ENCODE results near the gene TUBGCP6. TPM values are rescaled to one million over a fixed set of nuclear protein-coding genes. Genes with fewer than 3 reads are reported as not detected.

Gene TUBGCP6
- total and polyA plus RNA-seq, 2 donors (not counting 3 experiments of a cell fraction or from before 2014, with no cell fraction given) = 33.1 to 45.3 TPM

DNA sequence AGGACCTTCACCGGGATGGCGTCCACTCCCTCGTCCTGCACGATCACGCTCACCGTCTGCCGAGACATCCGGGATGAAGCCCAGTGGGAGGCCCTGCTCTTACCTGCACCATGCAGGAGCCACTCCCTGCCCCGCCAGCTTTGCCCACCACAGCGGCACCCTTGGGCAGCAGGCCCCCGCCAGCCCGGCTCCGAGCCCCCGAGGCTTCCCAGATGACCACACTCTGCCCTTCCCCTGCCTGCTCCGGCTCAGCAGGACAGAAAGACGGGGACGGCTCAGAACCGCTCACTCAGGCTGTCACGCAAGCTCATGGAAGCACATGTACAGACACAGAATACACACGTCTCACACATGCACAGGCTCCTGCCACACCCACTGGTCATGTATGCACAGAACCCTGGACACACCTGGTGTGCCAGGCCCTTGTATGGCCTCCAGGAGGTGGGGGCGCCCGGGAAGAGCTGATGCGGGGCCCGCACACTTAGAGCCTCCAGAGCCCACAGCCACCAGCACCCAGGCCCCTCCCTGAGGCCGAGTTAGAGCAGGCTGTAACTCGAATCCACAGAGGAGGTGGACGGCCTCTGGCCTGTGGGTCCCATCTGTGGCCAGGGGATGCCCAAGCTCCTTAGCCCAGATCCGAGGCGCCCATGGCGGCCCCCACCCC is 34.3 kb upstream of the TUBGCP6 start:
- no peak overlapping the region for H3K27ac ChIP-seq (ENCODE audit: insufficient read depth, low read depth, low read length)
- H3K4me2 ChIP-seq (ENCODE audit: insufficient read depth, low read length) = no peak overlapping the region
- H3K9me1 ChIP-seq (replicated peaks; ENCODE audit: control insufficient read depth, extremely low read depth, insufficient read depth, low read length) = no peaks in the 10 kb centered on the region
- dilution Hi-C loops (cut with MboI; ENCODE audit: extremely low pct_ligation_motif_present, low sequenced_read_pairs) = no loop called here
- no peak overlapping the region for H3K4me3 ChIP-seq (replicated peaks in 1 of 3; ENCODE audit: insufficient read depth in 1 of 3, low read depth in 1 of 3, low read length in 3 of 3)
- FAIRE-seq = no peak
- H3K79me2 ChIP-seq (ENCODE audit: control insufficient read depth, insufficient read depth, low read length) = no peaks in the 10 kb centered on the region
- intact Hi-C loops (cut with micrococcal nuclease) = no loop called here
- POLR2A ChIA-PET = no interaction called here
- no peaks in the 10 kb centered on the region for H3K27me3 ChIP-seq (ENCODE audit: control insufficient read depth in 2 of 2, insufficient read depth in 2 of 2, low read length in 2 of 2)
- no peak for TF ChIP-seq POLR2A (IDR thresholded peaks at IDR 0.05; ENCODE audit: low read depth, low read length)
- TF ChIP-seq CTCF (IDR thresholded peaks at IDR 0.05; ENCODE audit: extremely low read depth in 1 of 2, insufficient read depth in 1 of 2, low read depth in 1 of 2, low read length in 2 of 2) = no peak
- TF ChIP-seq, protein P1, sequence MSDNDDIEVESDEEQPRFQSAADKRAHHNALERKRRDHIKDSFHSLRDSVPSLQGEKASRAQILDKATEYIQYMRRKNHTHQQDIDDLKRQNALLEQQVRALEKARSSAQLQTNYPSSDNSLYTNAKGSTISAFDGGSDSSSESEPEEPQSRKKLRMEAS (IDR thresholded peaks at IDR 0.05; ENCODE audit: insufficient read depth, insufficient read length) = no peak
- TF ChIP-seq MYC (IDR thresholded peaks at IDR 0.05; ENCODE audit: low read depth, low read length) = no peak
- TF ChIP-seq JUN (IDR thresholded peaks at IDR 0.05; ENCODE audit: borderline replicate concordance, insufficient read depth, insufficient read length, low read depth) = no peak
- TF ChIP-seq EZH2 (IDR thresholded peaks at IDR 0.05; ENCODE audit: borderline replicate concordance, low read depth, low read length, severe bottlenecking) = no peak
- TF ChIP-seq GATA2 (IDR thresholded peaks at IDR 0.05; ENCODE audit: insufficient read depth, insufficient read length, low read depth, low read length) = no peak
- no peak for TF ChIP-seq FOS (IDR thresholded peaks at IDR 0.05; ENCODE audit: borderline replicate concordance, insufficient read depth, low read length)
- no peak for TF ChIP-seq POLR2AphosphoS5 (IDR thresholded peaks at IDR 0.05; ENCODE audit: insufficient read depth, low read depth, low read length)
- no TSS peak for BruUV-seq (replicated peaks)
- no peaks in the 10 kb centered on the region for H4K20me1 ChIP-seq (replicated peaks; ENCODE audit: control insufficient read depth, extremely low read depth, insufficient read depth, low read length)
- no peak overlapping the region for H3K9ac ChIP-seq (replicated peaks; ENCODE audit: extremely low read depth, insufficient read depth, low read length)
- H3K36me3 ChIP-seq (ENCODE audit: control insufficient read depth in 2 of 2, extremely low read depth in 1 of 2, insufficient read depth in 2 of 2, low read length in 2 of 2) = peaks cover 38 to 72% of the 10 kb centered on the region in 2 experiments
- no peak for DNase-seq (ENCODE audit: low read depth, low spot score)
- H3K9me3 ChIP-seq (replicated peaks; ENCODE audit: control insufficient read depth, insufficient read depth, low read length) = no peaks in the 10 kb centered on the region
- CTCF ChIA-PET = no interaction called here
- peaks cover 2% of the 10 kb centered on the region for H3K4me1 ChIP-seq (ENCODE audit: control insufficient read depth, extremely low read depth, insufficient read depth, low read length)
- H2AFZ ChIP-seq (ENCODE audit: low read depth, low read length) = no peak overlapping the region

All from endothelial cell of umbilical vein (primary cell).